B cell (primary cell): Measurements from ENCODE around the gene DPCD. TPM values are rescaled to one million over a fixed set of nuclear protein-coding genes. Genes with fewer than 3 reads are reported as not detected.

ENCODE experiments used
- ATAC-seq: fragments of 200-7000 bp; cut with Tn5 transposase; one replicate; pipeline ENCODE4 v1.10.0; 2021; ENCODE audit warnings: low read depth, mild to moderate bottlenecking, moderate number of reproducible peaks, moderate library complexity
- CTCF ChIA-PET: fragments of 350-600 bp; sonication (Branson Sonifier 250); formaldehyde crosslinking; loops from one replicate; lab custom pipeline; 2021; ENCODE audit warnings: antibody characterized with exemption, inconsistent platforms; lab: Charles Lee
- POLR2A ChIA-PET: fragments of 350-600 bp; sonication (Branson Sonifier 250); formaldehyde crosslinking; loops from one replicate; lab custom pipeline; 2021; ENCODE audit warnings: antibody characterized with exemption; lab: Charles Lee
- DNase-seq: peaks from one replicate; pipeline ENCODE4 v3.0.0; 2013
- H2AFZ ChIP-seq: 2 replicates; pipeline ENCODE4 v1.6.1; 2012; ENCODE audit warnings: mild to moderate bottlenecking, low read depth, low read length; ENCODE audit not compliant: insufficient read depth, poor library complexity, severe bottlenecking
- H3K27ac ChIP-seq, 2 donors: 1 replicate in 1 of 2; 2 replicates in 1 of 2; pipeline ENCODE4 v1.5.1; 2012 to 2013; ENCODE audit warnings: low read length in 2 of 2, mild to moderate bottlenecking in 2 of 2, moderate library complexity in 1 of 2
- H3K27me3 ChIP-seq, 4 experiments: fragments of 200-600 bp in 1 of 4; sonication (generic) in 1 of 4; replicated peaks in 1 of 4; 1 replicate in 2 of 4; 2 replicates in 2 of 4; pipeline versions ENCODE4 v1.6.1 to v1.7.0; 2013 to 2016; ENCODE audit warnings: low read length in 3 of 4, mild to moderate bottlenecking in 2 of 4, mixed read lengths in 1 of 4, moderate library complexity in 1 of 4; ENCODE audit not compliant: insufficient read depth in 4 of 4, control insufficient read depth in 3 of 4; ENCODE audit errors: control extremely low read depth in 1 of 4
- H3K36me3 ChIP-seq, 2 experiments: replicated peaks in 1 of 2; 1 replicate in 1 of 2; 2 replicates in 1 of 2; pipeline versions ENCODE4 v1.6.1 to v1.7.1; 2013; ENCODE audit warnings: low read length in 1 of 2; ENCODE audit not compliant: insufficient read depth in 2 of 2, control insufficient read depth in 1 of 2; ENCODE audit errors: control extremely low read depth in 1 of 2, extremely low read depth in 1 of 2
- H3K4me1 ChIP-seq, 2 donors: fragments of 200-600 bp in 1 of 2; sonication (generic) in 1 of 2; 1 replicate in 1 of 2; 2 replicates in 1 of 2; pipeline versions ENCODE4 v1.5.1 to v1.6.1; 2013 to 2017; ENCODE audit warnings: low read length in 2 of 2; ENCODE audit not compliant: control insufficient read depth in 2 of 2, insufficient read depth in 2 of 2
- H3K4me2 ChIP-seq: replicated peaks from 2 replicates; pipeline ENCODE3; 2012; ENCODE audit warnings: mild to moderate bottlenecking, low read depth, low read length; ENCODE audit not compliant: poor library complexity, severe bottlenecking
- H3K4me3 ChIP-seq, 5 experiments: fragments of 200-600 bp in 1 of 5; sonication (generic) in 1 of 5; 1 replicate in 3 of 5; 2 replicates in 2 of 5; pipeline versions ENCODE4 v1.5.1 to v1.7.0; 2011 to 2016; ENCODE audit warnings: low read length in 4 of 5, mild to moderate bottlenecking in 4 of 5, low read depth in 2 of 5, control low read depth in 1 of 5, moderate library complexity in 1 of 5; ENCODE audit not compliant: insufficient read depth in 1 of 5; ENCODE audit errors: control extremely low read depth in 1 of 5, extremely low read depth in 1 of 5
- H3K79me2 ChIP-seq: fragments of 200-600 bp; sonication (generic); one replicate; pipeline ENCODE4 v1.6.0; 2016; ENCODE audit warnings: low read length; ENCODE audit not compliant: control insufficient read depth, insufficient read depth
- H3K9ac ChIP-seq: fragments of 200-600 bp; sonication (generic); 2 replicates; pipeline ENCODE4 v1.6.1; 2017; ENCODE audit warnings: mild to moderate bottlenecking, low read length, moderate library complexity
- H3K9me3 ChIP-seq, 3 donors: one replicate each; pipeline versions ENCODE4 v1.6.1 to v1.7.1; 2013; ENCODE audit warnings: low read length in 2 of 3; ENCODE audit not compliant: control insufficient read depth in 2 of 3, insufficient read depth in 1 of 3; ENCODE audit errors: control extremely low read depth in 1 of 3
- H4K20me1 ChIP-seq: 2 replicates; pipeline ENCODE4 v1.6.0; 2012; ENCODE audit warnings: mild to moderate bottlenecking, low read length; ENCODE audit not compliant: insufficient read depth, control insufficient read depth, poor library complexity, severe bottlenecking
- H3K27ac Mint-ChIP-seq: one replicate; pipeline ENCODE4 v1.8.0; 2021; ENCODE audit warnings: mixed read lengths
- H3K27me3 Mint-ChIP-seq: one replicate; pipeline ENCODE4 v1.8.0; 2021; ENCODE audit warnings: mixed read lengths
- H3K4me1 Mint-ChIP-seq: one replicate; pipeline ENCODE4 v1.8.0; 2021; ENCODE audit warnings: mixed read lengths
- H3K4me3 Mint-ChIP-seq: one replicate; pipeline ENCODE4 v1.8.0; 2021; ENCODE audit warnings: mixed read lengths
- H3K9me3 Mint-ChIP-seq: one replicate; pipeline ENCODE4 v1.8.0; 2022; ENCODE audit warnings: mixed read lengths; ENCODE audit not compliant: insufficient read depth
- CTCF ChIP-seq: fragments of 200-600 bp; IDR thresholded peaks from one replicate; pipeline ENCODE4 v1.8.0; 2022; ENCODE audit warnings: antibody characterized with exemption, mild to moderate bottlenecking
- EZH2 ChIP-seq: IDR thresholded peaks from 2 replicates; pipeline ENCODE4 v1.6.1; 2012; ENCODE audit warnings: borderline replicate concordance, low read depth, mild to moderate bottlenecking, moderate library complexity, low read length; ENCODE audit not compliant: insufficient read depth, poor library complexity, severe bottlenecking
- WGBS: methylation state at CpG from one replicate; pipeline ENCODE4 v1.1.5; 2013; ENCODE audit warnings: missing lambda C conversion rate; ENCODE audit not compliant: insufficient coverage; 5-methylcytosine and 5-hydroxymethylcytosine counted together
- intact Hi-C: fragments of 100-400 bp; cut with micrococcal nuclease; formaldehyde crosslinking; loops from one replicate; pipeline ENCODE4 v1.10.0; 2022
- polyA plus RNA-seq: library from polyadenylated mRNA; depleted of rRNA; stranded (reverse); fragments of >200 nt; gene quantifications from 2 replicates; pipeline ENCODE4 v1.2.3, GENCODE V29; 2012
- total RNA-seq, 2 donors: library from RNA; stranded (reverse); fragments of 120-200 nt in 1 of 2; gene quantifications; 1 replicate in 1 of 2; 2 replicates in 1 of 2; pipeline versions ENCODE4 v1.2.3 to v1.2.4, GENCODE V29; 2013 to 2022

DPCD gene
- total and polyA plus RNA-seq, 2 donors (not counting 1 experiment from before 2014, with no cell fraction given) = 0.88 to 2.2 TPM

GRCh38 chr10:101568054-101568745 is 19.9 kb upstream of the DPCD start:
- H4K20me1 ChIP-seq = no peaks in the 10 kb centered on the region
- no peak overlapping the region for H3K4me3 ChIP-seq
- peaks cover 54% of the 10 kb centered on the region for H3K27me3 Mint-ChIP-seq
- no peak overlapping the region for H3K27ac Mint-ChIP-seq
- peaks cover 0 to 17% (median 0%) of the 10 kb centered on the region in 3 donors for H3K9me3 ChIP-seq
- no peaks in the 10 kb centered on the region for H3K79me2 ChIP-seq
- POLR2A ChIA-PET = no interaction called here
- intact Hi-C loops = no loop called here
- WGBS = 79% methylated on average over 7 of the region's 17 CpGs
- no peaks in the 10 kb centered on the region for H3K9me3 Mint-ChIP-seq
- H3K4me1 ChIP-seq = peaks cover 21 to 28% of the 10 kb centered on the region in 2 donors
- no peak overlapping the region for H3K27ac ChIP-seq
- H3K36me3 ChIP-seq = no peaks in the 10 kb centered on the region
- peaks cover 17% of the 10 kb centered on the region for H3K4me1 Mint-ChIP-seq
- ATAC-seq (no peak), DNase-seq (no peak)
- H3K9ac ChIP-seq = no peak overlapping the region
- no peak overlapping the region for H3K4me2 ChIP-seq
- CTCF ChIA-PET = interaction anchor here (0.6 to 3.5 kb wide), 3 partner anchors 12 to 354 kb away, joined by 3 to 44 read pairs (median 11); no protein-coding TSS in a partner anchor
- peak overlapping the region; percentile 86 for H3K4me3 Mint-ChIP-seq
- TF ChIP-seq EZH2 = no peak
- TF ChIP-seq CTCF = no peak
- peaks cover 0 to 51% (median 35%) of the 10 kb centered on the region in 4 experiments for H3K27me3 ChIP-seq
- H2AFZ ChIP-seq = no peak overlapping the region

GRCh38 chr10:101569323-101569621 is 18.8 kb upstream of the DPCD start:
- Histone ChIP-seq H3K36me3 (no peaks in the 10 kb centered on the region), H4K20me1 (no peaks in the 10 kb centered on the region), H3K4me2 (peak overlapping the region; percentile 86), H3K4me3 (peak overlapping the region in 1 of 5 experiments; percentile 49), H3K9me3 (peaks cover 0 to 17% (median 0%) of the 10 kb centered on the region in 3 donors), H2AFZ (peak overlapping the region; percentile 76), H3K9ac (peak overlapping the region; percentile 69), H3K4me1 (peaks cover 21 to 28% of the 10 kb centered on the region in 2 donors), H3K27ac (no peak overlapping the region), H3K79me2 (no peaks in the 10 kb centered on the region), H3K27me3 (peaks cover 0 to 51% (median 35%) of the 10 kb centered on the region in 4 experiments)
- ATAC-seq (no peak), DNase-seq (peak; percentile 24)
- CTCF ChIA-PET = interaction anchor here (0.6 to 5.2 kb wide), 17 partner anchors 11 to 876 kb away, joined by 3 to 47 read pairs (median 4); no protein-coding TSS in a partner anchor
- Mint-ChIP-seq H3K27me3 (peaks cover 43% of the 10 kb centered on the region), H3K27ac (no peak overlapping the region), H3K4me3 (peak overlapping the region; percentile 86), H3K4me1 (peaks cover 17% of the 10 kb centered on the region), H3K9me3 (no peaks in the 10 kb centered on the region)
- POLR2A ChIA-PET = interaction anchor here (1.5 kb wide), 1 partner anchor 18 kb away, joined by 3 read pairs; no protein-coding TSS in a partner anchor
- TF ChIP-seq CTCF (no peak), EZH2 (no peak)
- intact Hi-C loops = no loop called here
- 16% methylated on average over 10 of the region's 11 CpGs for WGBS
